ENCODE data around the gene TRA2A. TPM values are rescaled to one million over a fixed set of nuclear protein-coding genes. Genes with fewer than 3 reads are reported as not detected.

Gene TRA2A
- total RNA-seq, 2 experiments from 2014 or later = 246 to 275 TPM

GRCh38 chr7:23475576-23475839 is 56.3 kb downstream of the TRA2A start:
- H3K27ac Mint-ChIP-seq = no peak overlapping the region
- ChIA-PET CTCF (no interaction called here), POLR2A (interaction anchor here (0.6 kb wide), 1 partner anchor 14 kb away, joined by 3 read pairs; no protein-coding TSS in a partner anchor)
- intact Hi-C loops (cut with DNase I, micrococcal nuclease) = loop anchor here (5.0 to 10.0 kb wide), 2 partner anchors 57 to 461 kb away; partner anchors contain the start of genes HYCC1 (in 1 of the 2) and TRA2A (in 1 of the 2)
- H3K4me1 Mint-ChIP-seq (ENCODE audit: low read depth) = peaks cover 29% of the 10 kb centered on the region
- Histone ChIP-seq H3K4me3 (ENCODE audit: low read length) (no peak overlapping the region), H3K36me3 (ENCODE audit: insufficient read depth, low read length) (no peaks in the 10 kb centered on the region), H3K27me3 (ENCODE audit: control insufficient read depth in 1 of 2, insufficient read depth in 2 of 2, low read length in 2 of 2) (peaks cover 42 to 87% of the 10 kb centered on the region in 2 experiments), H3K4me1 (ENCODE audit: insufficient read depth, low read length) (peaks cover 28% of the 10 kb centered on the region), H3K9me3 (ENCODE audit: control insufficient read depth in 1 of 2, insufficient read depth in 1 of 2, low read length in 2 of 2) (peaks cover 15 to 20% of the 10 kb centered on the region in 2 experiments), H3K27ac (ENCODE audit: low read depth in 1 of 2, low read length in 2 of 2) (no peak overlapping the region)
- H3K4me3 Mint-ChIP-seq = no peak overlapping the region
- H3K9me3 Mint-ChIP-seq = peaks cover 3% of the 10 kb centered on the region
- H3K27me3 Mint-ChIP-seq = peaks cover 78% of the 10 kb centered on the region
- DNase-seq (no peak), ATAC-seq (ENCODE audit: poor library complexity) (no peak)
- TF ChIP-seq CTCF (IDR thresholded peaks at IDR 0.05) = no peak
- H3K36me3 Mint-ChIP-seq (ENCODE audit: low read depth) = no peaks in the 10 kb centered on the region

- Mint-ChIP-seq H3K36me3 (ENCODE audit: low read depth) (no peaks in the 10 kb centered on the region), H3K27ac (no peak overlapping the region), H3K4me3 (peak overlapping the region; percentile 11), H3K27me3 (peaks cover 80% of the 10 kb centered on the region), H3K9me3 (peaks cover 3% of the 10 kb centered on the region), H3K4me1 (ENCODE audit: low read depth) (peaks cover 34% of the 10 kb centered on the region)
- Histone ChIP-seq H3K4me3 (ENCODE audit: low read length) (no peak overlapping the region), H3K4me1 (ENCODE audit: insufficient read depth, low read length) (peaks cover 33% of the 10 kb centered on the region), H3K27me3 (ENCODE audit: control insufficient read depth in 1 of 2, insufficient read depth in 2 of 2, low read length in 2 of 2) (peaks cover 47 to 89% of the 10 kb centered on the region in 2 experiments), H3K27ac (ENCODE audit: low read depth in 1 of 2, low read length in 2 of 2) (no peak overlapping the region), H3K36me3 (ENCODE audit: insufficient read depth, low read length) (no peaks in the 10 kb centered on the region), H3K9me3 (ENCODE audit: control insufficient read depth in 1 of 2, insufficient read depth in 1 of 2, low read length in 2 of 2) (peaks cover 18 to 20% of the 10 kb centered on the region in 2 experiments)
- ChIA-PET POLR2A (interaction anchor here (0.6 kb wide), 1 partner anchor 15 kb away, joined by 3 read pairs; no protein-coding TSS in a partner anchor), CTCF (no interaction called here)
- peak in 1 of 14 experiments; percentile 34 for DNase-seq
- no peak for TF ChIP-seq CTCF (IDR thresholded peaks at IDR 0.05)
- ATAC-seq (ENCODE audit: poor library complexity) = no peak
- intact Hi-C loops (cut with DNase I, micrococcal nuclease) = loop anchor here (5.0 to 10.0 kb wide), 3 partner anchors 57 to 460 kb away; partner anchors contain the start of genes HYCC1 (in 1 of the 2), MALSU1 (in 1 of the 2) and TRA2A (in 1 of the 2)
These were observed 56.8 kb downstream of the TRA2A start for GRCh38 chr7:23474829-23475575.

- Mint-ChIP-seq H3K9me3 (peaks cover 3% of the 10 kb centered on the region), H3K27me3 (peaks cover 79% of the 10 kb centered on the region), H3K27ac (no peak overlapping the region), H3K4me3 (peak overlapping the region; percentile 11), H3K4me1 (ENCODE audit: low read depth) (peaks cover 37% of the 10 kb centered on the region), H3K36me3 (ENCODE audit: low read depth) (no peaks in the 10 kb centered on the region)
- H3K27me3 ChIP-seq (ENCODE audit: control insufficient read depth in 1 of 2, insufficient read depth in 2 of 2, low read length in 2 of 2) = peaks cover 50 to 96% of the 10 kb centered on the region in 2 experiments
- CTCF ChIA-PET = no interaction called here
- peaks cover 40% of the 10 kb centered on the region for H3K4me1 ChIP-seq (ENCODE audit: insufficient read depth, low read length)
- peak; percentile 38 for ATAC-seq (ENCODE audit: poor library complexity)
- DNase-seq = peak in 7 of 14 experiments; percentile 25 to 73 (median 44)
- H3K4me3 ChIP-seq (ENCODE audit: low read length) = no peak overlapping the region
- peaks cover 18 to 20% of the 10 kb centered on the region in 2 experiments for H3K9me3 ChIP-seq (ENCODE audit: control insufficient read depth in 1 of 2, insufficient read depth in 1 of 2, low read length in 2 of 2)
- POLR2A ChIA-PET = interaction anchor here (0.6 kb wide), 1 partner anchor 185 kb away, joined by 3 read pairs; no protein-coding TSS in a partner anchor
- TF ChIP-seq CTCF (IDR thresholded peaks at IDR 0.05) = no peak
- H3K27ac ChIP-seq (ENCODE audit: low read depth in 1 of 2, low read length in 2 of 2) = no peak overlapping the region
- intact Hi-C loops (cut with DNase I, micrococcal nuclease) = loop anchor here in 1 of 2 experiments (5.0 to 10.0 kb wide), 2 partner anchors 177 to 459 kb away; partner anchors contain the start of genes HYCC1 and MALSU1
- H3K36me3 ChIP-seq (ENCODE audit: insufficient read depth, low read length) = no peaks in the 10 kb centered on the region
These were observed 57.5 kb downstream of the TRA2A start for GRCh38 chr7:23474094-23474828.
